ENCODE measurements around the gene UBAP1L.

GRCh38 chr15:65087411-65087810 lies 27.6 kb downstream of the UBAP1L start:
- TF ChIP-seq, protein P1, sequence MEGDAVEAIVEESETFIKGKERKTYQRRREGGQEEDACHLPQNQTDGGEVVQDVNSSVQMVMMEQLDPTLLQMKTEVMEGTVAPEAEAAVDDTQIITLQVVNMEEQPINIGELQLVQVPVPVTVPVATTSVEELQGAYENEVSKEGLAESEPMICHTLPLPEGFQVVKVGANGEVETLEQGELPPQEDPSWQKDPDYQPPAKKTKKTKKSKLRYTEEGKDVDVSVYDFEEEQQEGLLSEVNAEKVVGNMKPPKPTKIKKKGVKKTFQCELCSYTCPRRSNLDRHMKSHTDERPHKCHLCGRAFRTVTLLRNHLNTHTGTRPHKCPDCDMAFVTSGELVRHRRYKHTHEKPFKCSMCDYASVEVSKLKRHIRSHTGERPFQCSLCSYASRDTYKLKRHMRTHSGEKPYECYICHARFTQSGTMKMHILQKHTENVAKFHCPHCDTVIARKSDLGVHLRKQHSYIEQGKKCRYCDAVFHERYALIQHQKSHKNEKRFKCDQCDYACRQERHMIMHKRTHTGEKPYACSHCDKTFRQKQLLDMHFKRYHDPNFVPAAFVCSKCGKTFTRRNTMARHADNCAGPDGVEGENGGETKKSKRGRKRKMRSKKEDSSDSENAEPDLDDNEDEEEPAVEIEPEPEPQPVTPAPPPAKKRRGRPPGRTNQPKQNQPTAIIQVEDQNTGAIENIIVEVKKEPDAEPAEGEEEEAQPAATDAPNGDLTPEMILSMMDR (IDR thresholded peaks at IDR 0.05; ENCODE audit: low read length) = no peak
- TF ChIP-seq EZH2phosphoT487 (IDR thresholded peaks at IDR 0.05; ENCODE audit: low read length) = no peak
